Activated T-helper 1 cell treated with anti-CD3 and anti-CD28 coated beads, Interleukin-12 subunit alpha, Interleukin-12 subunit beta, Interleukin-2, Interleukin-4 antibody, amounts not matched to agents 30 ng/mL and 10 ng/mL and 1 ng/mL, durations not matched to agents 14 hours and 24 hours and 36 hours (primary cell): Measurements from ENCODE around the gene EIF3D. TPM values are rescaled to one million over a fixed set of nuclear protein-coding genes. Genes with fewer than 3 reads are reported as not detected.

Experiments used
- DNase-seq: peaks from one replicate; pipeline ENCODE4 v3.0.0; 2021; ENCODE audit warnings: low spot score
- H3K27ac Mint-ChIP-seq: one replicate; pipeline ENCODE4 v1.8.0; 2021; ENCODE audit warnings: mild to moderate bottlenecking, mixed read lengths
- H3K27me3 Mint-ChIP-seq: one replicate; pipeline ENCODE4 v1.8.0; 2022; ENCODE audit warnings: mild to moderate bottlenecking, moderate library complexity, mixed read lengths; ENCODE audit not compliant: insufficient read depth
- H3K36me3 Mint-ChIP-seq: one replicate; pipeline ENCODE4 v1.8.0; 2021; ENCODE audit warnings: low read depth, mixed read lengths
- H3K4me1 Mint-ChIP-seq: one replicate; pipeline ENCODE4 v1.8.0; 2021; ENCODE audit warnings: low read depth, mixed read lengths
- H3K4me3 Mint-ChIP-seq: one replicate; pipeline ENCODE4 v1.8.0; 2021; ENCODE audit warnings: mild to moderate bottlenecking, moderate library complexity, mixed read lengths
- H3K9me3 Mint-ChIP-seq: one replicate; pipeline ENCODE4 v1.8.0; 2021; ENCODE audit warnings: mixed read lengths
- intact Hi-C: fragments of 100-400 bp; cut with micrococcal nuclease; formaldehyde crosslinking; loops from one replicate; pipeline ENCODE4 v1.15.1; 2024
- total RNA-seq: library from RNA; stranded (reverse); gene quantifications from 2 replicates; pipeline ENCODE4 v1.2.3, GENCODE V29; 2022

Gene EIF3D
- total RNA-seq, 1 donor from 2014 or later: 323 TPM

GRCh38 chr22:36512333-36512732 is 16.6 kb downstream of the EIF3D start:
- no peaks in the 10 kb centered on the region for H3K27me3 Mint-ChIP-seq
- intact Hi-C loops: no loop called here
- DNase-seq: no peak
- no peaks in the 10 kb centered on the region for H3K9me3 Mint-ChIP-seq
- H3K4me1 Mint-ChIP-seq: peaks cover 11% of the 10 kb centered on the region
- H3K36me3 Mint-ChIP-seq: peaks cover 57% of the 10 kb centered on the region
- no peak overlapping the region for H3K4me3 Mint-ChIP-seq
- no peak overlapping the region for H3K27ac Mint-ChIP-seq

- Mint-ChIP-seq H3K36me3 (peaks cover 49% of the 10 kb centered on the region), H3K4me3 (no peak overlapping the region), H3K27ac (peak overlapping the region; percentile 46)
These were observed 17.7 kb downstream of the EIF3D start for GRCh38 chr22:36510966-36511881.

GRCh38 chr22:36510384-36510783 is 18.6 kb downstream of the EIF3D start:
- no peak for DNase-seq
- no peak overlapping the region for H3K4me3 Mint-ChIP-seq
- peaks cover 14% of the 10 kb centered on the region for H3K4me1 Mint-ChIP-seq
- H3K36me3 Mint-ChIP-seq: peaks cover 40% of the 10 kb centered on the region
- H3K27me3 Mint-ChIP-seq: no peaks in the 10 kb centered on the region
- H3K27ac Mint-ChIP-seq: no peak overlapping the region
- intact Hi-C loops: no loop called here
- no peaks in the 10 kb centered on the region for H3K9me3 Mint-ChIP-seq

More at GRCh38 chr22:36510966-36511881, 17.7 kb downstream of the EIF3D start:
- intact Hi-C loops: no loop called here
- Mint-ChIP-seq H3K4me1 (peaks cover 14% of the 10 kb centered on the region), H3K9me3 (no peaks in the 10 kb centered on the region), H3K27me3 (no peaks in the 10 kb centered on the region)
- DNase-seq: no peak

- Mint-ChIP-seq H3K4me3 (peak overlapping the region; percentile 45), H3K27me3 (no peaks in the 10 kb centered on the region), H3K36me3 (peaks cover 21% of the 10 kb centered on the region), H3K4me1 (peaks cover 19% of the 10 kb centered on the region), H3K9me3 (no peaks in the 10 kb centered on the region), H3K27ac (no peak overlapping the region)
- intact Hi-C loops: loop anchor here (1.0 to 2.0 kb wide), 5 partner anchors 22 to 269 kb away; partner anchors contain the start of genes APOL2, EIF3D and IFT27
- DNase-seq: no peak
These were observed 21.4 kb downstream of the EIF3D start for GRCh38 chr22:36507518-36508010.

- DNase-seq: peak; percentile 92
- H3K9me3 Mint-ChIP-seq: no peaks in the 10 kb centered on the region
- H3K27me3 Mint-ChIP-seq: no peaks in the 10 kb centered on the region
- H3K36me3 Mint-ChIP-seq: peaks cover 15% of the 10 kb centered on the region
- peak within 1 kb of the TSS; percentile 74 for H3K4me3 Mint-ChIP-seq
- intact Hi-C loops: loop anchor here (1.0 to 2.0 kb wide), 5 partner anchors 22 to 269 kb away; partner anchors contain the start of genes APOL2, EIF3D and IFT27
- H3K27ac Mint-ChIP-seq: no peak within 1 kb of the TSS
- peaks cover 19% of the 10 kb centered on the region for H3K4me1 Mint-ChIP-seq
These were observed 22.1 kb downstream of the EIF3D start, which contains the start of gene FOXRED2 for GRCh38 chr22:36506637-36507517. TSS of gene FOXRED2 (minus strand) at chr22:36507040. CDS start at chr22:36506422, 618 bp downstream.

GRCh38 chr22:36505998-36506635 is 22.8 kb downstream of the EIF3D start:
- Mint-ChIP-seq H3K4me3 (peak overlapping the region; percentile 74), H3K27me3 (no peaks in the 10 kb centered on the region), H3K36me3 (peaks cover 9% of the 10 kb centered on the region), H3K4me1 (peaks cover 14% of the 10 kb centered on the region), H3K9me3 (no peaks in the 10 kb centered on the region), H3K27ac (no peak overlapping the region)
- intact Hi-C loops: loop anchor here (2.0 kb wide), 1 partner anchor 51 kb away; no protein-coding TSS in a partner anchor
- DNase-seq: no peak

GRCh38 chr22:36497910-36498665 is 30.9 kb downstream of the EIF3D start:
- H3K36me3 Mint-ChIP-seq: peaks cover 1% of the 10 kb centered on the region
- no peak overlapping the region for H3K4me3 Mint-ChIP-seq
- no peak for DNase-seq
- H3K9me3 Mint-ChIP-seq: no peaks in the 10 kb centered on the region
- no peak overlapping the region for H3K27ac Mint-ChIP-seq
- H3K27me3 Mint-ChIP-seq: no peaks in the 10 kb centered on the region
- H3K4me1 Mint-ChIP-seq: peaks cover 8% of the 10 kb centered on the region
- intact Hi-C loops: no loop called here

- Mint-ChIP-seq H3K27ac (peak overlapping the region; percentile 34), H3K4me3 (no peak overlapping the region), H3K9me3 (no peaks in the 10 kb centered on the region), H3K36me3 (peaks cover 10% of the 10 kb centered on the region), H3K27me3 (no peaks in the 10 kb centered on the region), H3K4me1 (peaks cover 8% of the 10 kb centered on the region)
- intact Hi-C loops: no loop called here
- DNase-seq: no peak
These were observed 35.3 kb downstream of the EIF3D start for GRCh38 chr22:36493690-36494110.

- DNase-seq: no peak
- Mint-ChIP-seq H3K36me3 (peaks cover 12% of the 10 kb centered on the region), H3K4me1 (peaks cover 8% of the 10 kb centered on the region), H3K27me3 (no peaks in the 10 kb centered on the region), H3K4me3 (no peak overlapping the region), H3K27ac (no peak overlapping the region), H3K9me3 (peaks cover 4% of the 10 kb centered on the region)
- intact Hi-C loops: no loop called here
These were observed 36.9 kb downstream of the EIF3D start for GRCh38 chr22:36492109-36492508.

- H3K4me1 Mint-ChIP-seq: peaks cover 14% of the 10 kb centered on the region
- peaks cover 7% of the 10 kb centered on the region for H3K9me3 Mint-ChIP-seq
- intact Hi-C loops: no loop called here
- DNase-seq: no peak
- peaks cover 13% of the 10 kb centered on the region for H3K36me3 Mint-ChIP-seq
- no peaks in the 10 kb centered on the region for H3K27me3 Mint-ChIP-seq
- no peak overlapping the region for H3K27ac Mint-ChIP-seq
- no peak overlapping the region for H3K4me3 Mint-ChIP-seq
These were observed 37.8 kb downstream of the EIF3D start for GRCh38 chr22:36491155-36491554.

GRCh38 chr22:36486619-36487384 is 42.2 kb downstream of the EIF3D start:
- intact Hi-C loops: loop anchor here (1.0 to 10.0 kb wide), 2 partner anchors 249 to 322 kb away; partner anchors contain the start of gene APOL3
- Mint-ChIP-seq H3K4me3 (no peak overlapping the region), H3K27ac (no peak overlapping the region), H3K36me3 (peaks cover 7% of the 10 kb centered on the region), H3K27me3 (no peaks in the 10 kb centered on the region), H3K9me3 (peaks cover 7% of the 10 kb centered on the region), H3K4me1 (peaks cover 6% of the 10 kb centered on the region)
- peak; percentile 39 for DNase-seq
